ENCODE measurements around the gene C16orf86.

The C16orf86 gene, protein sequence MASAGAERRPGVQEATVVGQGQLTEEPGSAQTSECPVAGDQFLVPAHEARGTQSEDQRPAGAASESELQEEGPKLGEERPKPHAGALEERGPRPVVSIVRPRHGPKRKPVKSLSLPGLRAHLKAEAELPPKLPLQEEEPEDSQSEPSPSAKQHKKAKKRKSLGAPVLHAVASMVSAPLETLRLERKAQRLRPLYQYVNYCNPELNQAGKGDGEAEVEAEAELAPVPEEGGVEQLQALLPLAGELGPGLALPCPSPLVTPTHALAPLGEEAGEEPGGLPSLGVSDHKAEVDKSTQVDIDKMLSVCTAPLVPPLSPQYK

DNA sequence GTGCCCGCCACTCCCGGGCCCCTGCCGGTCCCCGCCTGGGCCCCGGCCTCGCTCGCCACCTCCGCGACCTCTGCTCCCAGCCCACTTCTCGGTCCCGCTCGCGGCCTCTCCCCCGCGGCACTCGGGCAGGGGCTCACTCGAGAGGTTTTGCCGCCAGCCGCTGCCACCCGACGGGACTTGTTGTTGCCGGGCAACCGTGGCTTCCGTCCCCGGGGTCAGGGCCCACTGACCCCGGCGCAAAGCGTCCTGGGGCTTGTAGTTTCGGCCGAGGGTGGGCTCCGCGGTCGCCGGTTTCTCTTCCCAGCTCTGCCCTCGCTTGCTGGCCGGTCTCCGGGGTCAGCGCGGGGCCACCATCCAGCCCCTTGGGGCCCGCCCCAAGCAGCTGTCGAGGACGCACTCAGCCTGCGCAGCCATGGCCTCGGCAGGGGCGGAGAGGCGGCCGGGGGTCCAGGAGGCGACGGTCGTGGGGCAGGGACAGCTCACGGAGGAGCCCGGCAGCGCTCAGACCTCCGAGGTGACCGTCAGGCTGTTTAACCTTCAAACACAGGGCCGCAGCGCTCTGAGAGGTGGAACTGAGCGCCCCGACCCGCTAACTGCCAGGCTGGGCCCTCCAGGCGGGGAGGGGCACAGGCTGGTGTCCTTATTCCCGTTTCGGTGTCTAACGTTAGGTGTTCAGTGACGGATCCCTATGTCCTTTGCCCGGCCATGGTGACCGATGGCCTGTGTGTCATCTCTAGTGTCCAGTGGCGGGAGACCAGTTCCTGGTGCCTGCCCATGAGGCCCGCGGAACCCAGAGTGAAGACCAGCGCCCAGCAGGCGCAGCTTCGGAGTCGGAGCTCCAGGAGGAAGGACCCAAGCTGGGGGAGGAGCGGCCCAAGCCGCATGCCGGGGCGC, at the start of gene C16orf86, which contains the start of gene ENKD1:
TSS of gene C16orf86 (plus strand) at position 256 of the 894 bp plus-strand sequence. CDS start at position 413, 157 bp downstream.
TSS of gene ENKD1 (minus strand) at position 192 of the 894 bp plus-strand sequence. CDS start 308 bp downstream, outside the sequence.
- peak; percentile 81 to 85 for DNase-seq

DNA sequence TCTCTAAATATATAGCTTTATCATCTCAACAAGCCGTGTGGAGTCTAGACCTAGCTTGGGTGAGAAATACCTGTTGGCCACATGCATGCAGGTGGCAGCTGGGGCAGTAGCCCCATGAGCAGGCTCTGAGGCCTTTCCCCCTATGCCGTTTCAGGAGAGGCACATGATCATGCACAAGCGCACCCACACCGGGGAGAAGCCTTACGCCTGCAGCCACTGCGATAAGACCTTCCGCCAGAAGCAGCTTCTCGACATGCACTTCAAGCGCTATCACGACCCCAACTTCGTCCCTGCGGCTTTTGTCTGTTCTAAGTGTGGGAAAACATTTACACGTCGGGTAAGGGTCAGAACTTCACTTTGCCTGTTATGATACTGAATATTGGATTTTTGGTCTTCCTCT, 38.4 kb upstream of the C16orf86 start:
- no peak for DNase-seq

DNA sequence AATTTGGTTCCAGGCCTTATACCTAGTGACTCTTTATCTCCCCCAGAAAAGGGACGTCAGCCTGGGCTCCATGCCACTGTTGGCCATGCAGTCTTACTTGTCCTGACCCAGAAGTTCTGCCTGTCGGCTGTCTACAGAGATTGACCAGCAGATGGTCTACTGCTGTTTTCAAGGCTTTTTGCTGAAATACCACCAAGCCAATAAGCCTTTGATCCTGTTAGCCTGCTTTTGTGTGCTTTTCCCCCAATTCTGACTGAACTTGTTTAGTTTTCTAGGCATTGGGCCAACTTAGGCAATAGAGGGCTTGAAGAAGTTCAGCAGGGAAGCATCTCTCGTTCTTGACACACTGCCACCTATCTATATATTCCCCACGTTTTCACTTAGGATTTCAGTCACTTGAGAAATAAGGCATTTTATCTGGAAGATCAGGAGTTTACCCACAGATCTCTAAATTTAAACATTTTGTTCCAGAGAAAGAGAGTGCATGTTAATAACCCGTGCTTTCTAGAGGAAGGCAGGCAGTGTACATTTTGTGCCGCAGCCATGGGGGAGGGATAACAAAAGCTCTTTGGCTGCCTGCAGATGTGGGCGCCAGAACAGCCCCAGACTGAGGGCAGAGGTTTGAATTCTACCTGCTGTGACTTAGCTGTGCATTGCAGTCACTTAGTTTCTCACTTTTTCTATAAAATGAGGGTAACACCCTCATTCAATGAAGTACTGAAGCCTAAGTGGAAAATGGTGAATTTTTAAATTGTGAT, 34.0 kb upstream of the C16orf86 start:
- DNase-seq, result no peak

DNA sequence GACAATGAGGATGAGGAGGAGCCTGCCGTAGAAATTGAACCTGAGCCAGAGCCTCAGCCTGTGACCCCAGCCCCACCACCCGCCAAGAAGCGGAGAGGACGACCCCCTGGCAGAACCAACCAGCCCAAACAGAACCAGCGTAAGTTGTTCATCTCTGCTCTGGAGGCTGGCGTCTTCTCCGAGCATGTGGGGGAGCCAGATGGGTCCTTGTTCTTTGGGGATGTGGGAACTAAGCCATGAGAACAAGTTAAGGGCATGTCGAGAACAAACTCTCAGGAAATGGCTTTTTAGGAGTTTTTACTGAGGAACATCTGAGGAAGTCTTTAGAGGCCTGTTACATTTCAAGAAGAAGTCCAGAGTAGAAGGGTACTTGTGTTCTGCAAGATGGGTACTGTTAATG, 29.9 kb upstream of the C16orf86 start:
- no peak for DNase-seq

GRCh38 chr16:67637625-67638024, 29.0 kb upstream of the C16orf86 start:
- no peak for DNase-seq

DNA sequence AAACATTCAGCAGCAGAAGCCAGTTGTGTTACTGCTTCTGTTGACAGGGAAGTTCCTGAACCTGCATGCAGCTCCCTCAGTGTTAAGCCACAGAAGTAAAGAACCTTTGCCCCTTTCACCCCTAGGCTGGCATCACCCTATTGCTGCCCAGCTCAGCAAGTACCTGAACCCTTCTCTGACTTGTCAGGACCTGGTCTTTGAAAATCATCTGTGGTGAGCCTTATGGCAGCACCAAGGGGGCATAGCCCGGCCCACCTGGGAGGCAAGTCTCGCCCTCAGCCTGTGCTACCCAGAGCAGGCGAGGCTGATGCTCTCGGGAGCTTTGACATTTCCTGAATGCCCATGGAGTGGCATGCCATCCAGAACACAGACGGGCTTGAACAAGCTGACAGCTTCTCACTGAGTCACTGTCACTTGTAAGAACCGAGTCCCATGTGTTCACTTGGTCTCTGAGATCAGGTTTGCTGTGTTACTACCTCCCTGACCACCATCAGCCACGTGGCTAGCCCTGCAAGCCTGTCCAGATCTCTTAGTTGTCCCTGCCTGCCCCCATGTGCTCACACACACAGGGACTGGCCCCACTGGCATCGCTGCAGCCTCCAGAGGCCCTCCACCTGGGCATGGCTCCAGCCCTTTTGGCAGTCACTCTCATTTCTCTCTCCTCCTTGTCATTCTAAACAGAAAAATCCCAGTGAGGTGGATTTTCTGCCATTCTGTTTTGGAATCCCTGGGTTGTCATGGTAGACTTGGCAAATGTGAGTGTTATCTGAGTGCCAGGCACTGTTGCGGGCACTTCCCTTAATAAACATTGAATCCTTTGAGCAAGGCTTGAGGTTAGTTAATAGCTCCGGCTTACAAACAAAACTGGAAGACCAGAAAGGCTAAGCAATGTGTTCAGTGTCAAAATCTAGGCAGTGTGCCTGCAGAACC, 24.6 kb upstream of the C16orf86 start:
- no peak for DNase-seq

GRCh38 chr16:67644038-67644437, 22.6 kb upstream of the C16orf86 start:
- no peak for DNase-seq

DNA sequence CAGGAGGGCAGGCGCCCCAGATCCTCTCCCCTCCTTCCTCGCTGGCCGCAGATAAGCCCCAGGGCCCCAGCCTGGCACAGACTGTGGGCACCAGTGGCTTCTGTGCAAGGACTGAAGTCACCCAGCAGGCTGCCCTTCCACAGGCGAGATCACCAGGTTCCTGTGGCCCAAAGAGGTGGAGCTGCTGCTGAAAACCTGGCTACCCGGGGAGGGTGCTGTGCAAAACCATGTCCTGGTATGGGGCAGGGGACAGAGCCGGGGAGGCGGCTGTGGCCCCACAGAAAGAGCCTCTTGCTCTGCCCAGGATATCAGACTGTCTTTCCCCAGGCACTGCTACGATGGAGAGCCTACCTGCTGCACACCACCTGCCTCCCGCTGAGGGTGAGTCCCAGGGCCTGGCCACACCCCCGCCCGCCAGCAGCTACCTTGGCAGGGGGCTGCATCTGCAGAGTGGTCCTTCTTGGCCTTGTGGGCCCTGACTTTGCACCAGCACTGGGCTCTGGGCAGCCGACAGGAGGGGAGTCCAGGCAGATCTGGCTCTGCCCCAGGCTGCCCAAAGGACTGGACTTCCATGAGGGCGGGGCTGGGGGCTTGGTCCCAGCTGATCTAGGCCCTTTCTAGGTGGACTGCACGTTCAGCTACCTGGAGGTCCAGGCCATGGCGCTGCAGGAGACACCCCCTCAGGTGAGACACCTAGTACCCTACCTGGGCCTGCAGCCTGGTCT, 21.1 kb upstream of the C16orf86 start:
- DNase-seq, result no peak

GRCh38 chr16:67647111-67647651, 19.4 kb upstream of the C16orf86 start:
- no peak for DNase-seq

DNA sequence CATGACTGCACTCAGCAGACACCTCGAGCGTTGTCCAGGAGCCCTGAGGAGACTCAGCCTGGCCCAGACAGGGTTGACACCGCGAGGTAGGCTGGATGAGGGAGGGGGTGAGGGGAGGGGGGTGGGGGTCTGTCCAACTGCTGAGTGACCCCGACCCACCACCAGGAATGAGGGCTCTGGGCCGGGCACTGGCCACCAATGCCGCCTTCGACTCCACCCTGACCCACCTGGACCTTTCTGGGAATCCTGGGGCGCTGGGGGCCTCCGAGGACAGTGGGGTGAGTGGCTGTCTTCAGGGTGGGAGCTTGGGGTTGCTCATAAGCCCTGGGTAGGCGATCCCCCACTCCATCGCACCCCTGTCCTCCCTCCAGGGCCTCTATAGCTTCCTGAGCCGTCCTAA, 18.9 kb upstream of the C16orf86 start:
- no peak for DNase-seq

GRCh38 chr16:67648088-67648763, 18.4 kb upstream of the C16orf86 start:
- no peak for DNase-seq

- DNase-seq, result no peak
Observed at GRCh38 chr16:67648764-67649407, 17.7 kb upstream of the C16orf86 start.

DNA sequence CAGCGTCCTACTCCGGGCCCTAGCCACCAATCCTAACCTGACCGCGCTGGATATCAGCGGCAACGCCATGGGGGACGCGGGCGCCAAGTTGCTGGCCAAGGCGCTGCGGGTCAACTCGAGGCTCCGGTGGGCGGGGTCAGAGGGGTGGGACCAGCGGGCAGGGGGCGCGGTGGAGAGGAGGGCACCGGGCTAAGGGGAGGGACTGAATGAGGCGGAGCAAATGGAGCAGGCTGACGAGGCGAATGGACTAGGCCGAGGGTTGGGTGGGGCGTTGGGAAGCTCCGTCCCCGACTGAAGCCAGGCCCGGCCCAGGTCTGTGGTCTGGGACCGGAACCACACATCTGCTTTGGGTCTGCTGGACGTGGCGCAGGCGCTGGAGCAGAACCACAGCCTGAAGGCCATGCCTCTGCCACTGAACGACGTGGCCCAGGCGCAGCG, 17.1 kb upstream of the C16orf86 start:
- DNase-seq, result no peak

GRCh38 chr16:67650023-67650422, 16.6 kb upstream of the C16orf86 start:
- DNase-seq, result no peak

DNA sequence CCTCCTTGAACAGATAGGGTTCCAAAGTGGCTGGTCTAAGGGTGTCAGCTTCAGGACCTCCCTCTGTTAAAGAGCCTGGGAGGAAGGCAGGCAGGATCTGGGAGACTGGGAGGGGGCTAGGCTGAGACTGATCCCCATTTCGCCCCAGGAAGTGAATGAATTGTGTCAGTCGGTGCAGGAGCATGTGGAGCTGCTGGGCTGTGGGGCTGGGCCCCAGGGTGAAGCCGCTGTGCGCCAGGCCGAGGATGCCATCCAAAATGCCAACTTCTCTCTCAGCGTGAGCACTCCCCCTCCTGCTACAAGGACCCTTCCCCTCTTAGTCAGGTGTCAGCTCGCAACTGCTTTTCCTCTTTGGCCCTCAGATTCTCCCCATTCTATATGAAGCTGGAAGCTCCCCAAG, 15.6 kb upstream of the C16orf86 start:
- DNase-seq, result no peak

- DNase-seq, result no peak
Observed at GRCh38 chr16:67651847-67652246, 14.8 kb upstream of the C16orf86 start.

DNA sequence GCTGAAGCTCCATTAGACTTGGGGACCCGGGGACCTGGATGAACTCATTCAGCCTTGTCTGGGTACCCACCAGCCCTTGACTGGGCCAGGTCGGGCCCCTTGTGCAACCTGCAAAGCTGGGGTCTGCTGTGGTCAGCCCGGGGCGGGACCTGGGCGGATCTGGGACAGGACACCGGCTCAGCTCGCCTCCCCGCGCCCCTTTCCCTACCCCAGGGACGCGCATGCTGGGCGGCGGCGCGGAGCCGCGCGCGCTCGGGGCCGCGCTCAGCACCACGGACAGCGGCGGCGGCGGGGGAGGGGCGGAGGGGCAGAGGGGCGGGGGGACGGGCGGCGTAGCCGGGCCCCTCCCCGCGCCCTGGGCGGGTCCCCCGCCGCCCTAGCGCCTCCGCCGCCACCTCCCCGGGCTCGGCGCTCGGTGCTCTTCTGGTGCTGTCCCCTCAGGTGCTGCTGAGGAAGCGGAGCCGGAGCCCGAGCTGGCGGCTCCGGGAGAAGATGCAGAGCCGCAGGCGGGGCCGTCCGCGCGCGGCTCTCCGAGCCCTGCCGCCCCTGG, 14.0 kb upstream of the C16orf86 start:
- no peak for DNase-seq

DNA sequence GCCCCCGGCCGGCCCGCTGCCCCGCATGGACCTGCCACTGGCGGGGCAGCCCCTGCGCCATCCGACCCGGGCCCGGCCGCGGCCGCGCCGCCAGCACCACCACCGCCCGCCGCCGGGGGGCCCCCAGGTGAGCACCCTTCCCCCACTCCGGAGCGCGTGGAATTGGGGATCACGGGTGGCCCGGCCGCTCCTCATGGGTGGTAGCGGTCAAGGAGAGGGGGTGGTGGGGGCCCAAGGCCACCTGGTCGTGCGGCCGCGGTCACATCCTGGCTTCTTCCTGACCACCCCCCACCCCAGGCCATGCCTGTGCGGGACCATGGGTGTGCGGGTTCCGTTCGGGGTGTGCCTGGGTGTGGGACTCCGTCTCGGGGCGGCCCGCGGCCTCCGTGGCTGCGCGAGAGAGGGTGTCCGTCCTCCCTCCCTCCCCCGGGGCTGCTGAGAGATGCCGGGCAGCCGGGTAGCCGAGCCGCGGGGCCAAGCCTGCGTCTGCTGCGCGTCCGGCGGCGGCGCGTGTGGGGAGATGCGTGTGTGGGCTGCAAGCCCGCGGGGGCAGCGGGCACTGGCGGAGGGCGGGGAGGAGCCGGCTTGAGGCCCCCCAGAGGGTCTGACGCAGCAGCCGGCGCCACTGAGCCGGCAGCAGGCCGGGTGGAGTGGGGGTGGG, 13.4 kb upstream of the C16orf86 start:
- no peak for DNase-seq

Data from activated T-cell treated with anti-CD3 and anti-CD28 coated beads, Interleukin-2, amount 50 U/mL, for 48 hours (primary cell).